ENCODE measurements around the gene TERC.
A peak's percentile ranks its signal among the peaks of the same experiment; 100 is the strongest.

Gene TERC

DNA sequence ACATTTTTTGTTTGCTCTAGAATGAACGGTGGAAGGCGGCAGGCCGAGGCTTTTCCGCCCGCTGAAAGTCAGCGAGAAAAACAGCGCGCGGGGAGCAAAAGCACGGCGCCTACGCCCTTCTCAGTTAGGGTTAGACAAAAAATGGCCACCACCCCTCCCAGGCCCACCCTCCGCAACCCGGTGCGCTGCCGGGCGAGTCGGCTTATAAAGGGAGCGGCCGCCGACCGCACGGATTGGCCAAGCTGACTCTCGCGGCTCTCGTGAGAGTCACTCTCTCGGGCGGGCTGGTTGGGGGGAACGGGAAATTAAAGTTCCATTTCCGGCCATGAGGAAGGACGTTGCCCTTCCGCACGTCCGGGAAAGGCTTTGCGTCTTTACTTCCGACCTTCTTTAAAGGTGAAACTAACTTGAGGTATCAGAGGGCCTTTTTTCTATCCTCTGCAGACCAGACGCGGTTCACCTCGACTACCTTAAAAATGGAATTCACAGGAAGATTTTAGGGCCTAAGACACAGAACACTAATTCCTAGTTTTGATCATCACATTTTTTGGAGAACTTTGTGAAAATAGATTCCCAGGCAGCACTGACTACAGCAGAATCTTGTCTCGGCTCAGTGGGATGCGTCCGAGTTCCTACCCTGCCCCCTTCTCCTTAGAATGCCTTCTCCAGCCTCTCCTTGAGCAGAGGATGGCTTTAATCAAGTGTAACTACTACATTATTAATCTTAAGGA is at the start of gene TERC:
Gene TERC, minus strand, starts transcription at position 179 of the 731 bp plus-strand sequence.
- peak; percentile 79 for DNase-seq

DNA sequence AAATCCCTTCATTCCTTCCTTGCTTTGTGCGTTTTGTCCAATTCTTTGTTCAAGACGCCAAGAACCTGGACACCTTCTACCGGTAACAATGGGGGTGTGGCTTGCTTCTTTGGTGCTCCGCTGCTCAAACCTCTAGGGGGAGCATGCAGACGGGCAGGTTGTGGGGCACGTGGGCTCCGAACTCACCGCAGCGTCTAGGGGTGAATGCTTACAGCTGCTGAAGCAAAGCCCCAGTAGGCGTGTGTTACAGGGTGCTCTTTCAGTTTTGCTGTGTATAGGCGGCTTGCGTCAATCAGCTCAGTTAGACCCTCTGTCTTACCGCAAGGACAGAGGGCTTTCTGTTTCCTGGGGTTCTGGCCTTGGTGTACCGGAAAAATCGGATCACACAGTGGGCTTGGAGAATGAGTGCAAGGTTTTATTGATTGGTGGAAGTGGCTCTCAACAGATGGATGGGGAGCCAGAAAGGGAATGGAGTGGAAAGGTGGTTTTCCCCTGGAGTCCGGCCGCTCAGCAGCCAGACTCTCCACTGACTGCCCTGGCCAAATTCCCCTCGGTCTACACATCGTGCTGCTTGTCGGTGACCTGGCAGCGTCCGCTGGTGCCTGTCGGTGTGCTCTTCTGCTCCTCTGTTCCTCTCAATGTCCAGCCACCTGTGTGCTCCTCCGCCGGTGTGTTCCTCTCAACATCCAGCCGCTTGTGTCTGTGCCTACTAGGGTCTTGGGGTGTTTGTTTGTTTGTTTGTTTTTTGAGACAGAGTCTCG is 49.1 kb upstream of the TERC start:
- peak; percentile 84 for DNase-seq

DNA sequence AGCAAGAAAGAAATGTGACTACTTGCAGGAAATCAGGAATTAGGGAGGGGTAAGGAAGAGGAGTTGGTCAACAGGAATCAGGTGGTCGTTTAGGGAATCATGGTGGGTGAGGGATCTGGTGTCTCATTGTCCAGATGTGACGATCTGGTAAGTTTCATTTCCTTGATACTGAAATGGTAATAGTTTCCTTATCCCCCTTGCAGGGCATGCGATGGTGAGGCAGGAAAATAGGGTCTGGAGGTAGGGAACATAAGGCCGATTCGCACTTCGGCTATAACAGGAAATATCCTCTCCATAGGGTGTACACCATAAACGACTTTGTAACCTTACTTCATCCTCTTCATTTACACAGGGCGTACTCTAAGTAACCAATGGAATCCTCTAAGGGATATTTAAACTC is 48.4 kb upstream of the TERC start:
- DNase-seq, result no peak

DNA sequence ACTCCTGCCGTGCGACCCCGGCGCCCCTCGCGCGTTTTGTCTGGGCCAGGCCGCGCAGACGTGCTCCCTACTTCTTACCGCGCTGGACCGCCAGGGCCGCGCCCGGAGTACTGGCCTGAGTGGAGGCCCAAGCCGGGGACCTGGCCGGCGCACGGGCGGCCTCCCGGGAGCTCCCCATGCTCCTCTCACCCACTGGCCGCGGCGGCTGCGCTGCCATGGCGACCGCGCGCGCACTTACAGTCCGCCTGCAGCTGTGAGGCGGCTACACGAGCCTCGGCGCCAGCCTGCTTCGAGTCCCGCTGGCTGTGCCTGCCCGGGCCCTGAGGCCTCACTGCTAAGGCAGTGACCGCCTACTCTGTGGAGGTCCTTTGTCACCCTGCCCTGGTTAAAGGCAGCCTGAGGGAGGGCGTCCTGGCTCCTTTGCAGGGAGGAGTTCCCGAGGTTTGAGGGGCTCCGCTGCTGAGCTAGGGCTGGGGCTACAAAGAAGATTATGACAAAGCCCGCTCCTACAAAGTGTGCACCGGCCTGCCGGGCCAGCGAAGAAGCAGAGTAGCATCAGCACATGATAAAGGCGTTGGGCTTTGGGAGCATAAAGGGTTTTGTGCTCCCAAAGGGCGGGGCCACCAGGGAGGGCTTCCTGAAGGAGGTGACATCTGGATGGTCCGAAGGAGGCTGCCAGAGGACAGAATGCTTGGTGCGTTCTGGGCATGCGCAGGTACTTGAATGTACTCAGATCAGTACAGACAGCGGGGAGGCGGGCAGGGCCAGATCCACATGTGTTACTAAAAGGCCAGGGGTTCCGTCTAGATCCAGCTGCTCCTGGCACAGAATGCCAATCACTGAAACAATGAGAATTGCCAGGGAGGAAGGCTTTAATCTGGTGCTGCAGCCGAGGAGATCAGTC is 47.7 kb upstream of the TERC start, which contains the start of the genes LRRC34 and LRRIQ4:
Gene LRRC34, minus strand, starts transcription at position 573 of the 904 bp plus-strand sequence. Its CDS starts 356 bp downstream, at position 217.
Gene LRRIQ4, plus strand, starts transcription at position 539 of the 904 bp plus-strand sequence. CDS start 9,052 bp downstream, outside the sequence.
- peak; percentile 91 for DNase-seq

DNA sequence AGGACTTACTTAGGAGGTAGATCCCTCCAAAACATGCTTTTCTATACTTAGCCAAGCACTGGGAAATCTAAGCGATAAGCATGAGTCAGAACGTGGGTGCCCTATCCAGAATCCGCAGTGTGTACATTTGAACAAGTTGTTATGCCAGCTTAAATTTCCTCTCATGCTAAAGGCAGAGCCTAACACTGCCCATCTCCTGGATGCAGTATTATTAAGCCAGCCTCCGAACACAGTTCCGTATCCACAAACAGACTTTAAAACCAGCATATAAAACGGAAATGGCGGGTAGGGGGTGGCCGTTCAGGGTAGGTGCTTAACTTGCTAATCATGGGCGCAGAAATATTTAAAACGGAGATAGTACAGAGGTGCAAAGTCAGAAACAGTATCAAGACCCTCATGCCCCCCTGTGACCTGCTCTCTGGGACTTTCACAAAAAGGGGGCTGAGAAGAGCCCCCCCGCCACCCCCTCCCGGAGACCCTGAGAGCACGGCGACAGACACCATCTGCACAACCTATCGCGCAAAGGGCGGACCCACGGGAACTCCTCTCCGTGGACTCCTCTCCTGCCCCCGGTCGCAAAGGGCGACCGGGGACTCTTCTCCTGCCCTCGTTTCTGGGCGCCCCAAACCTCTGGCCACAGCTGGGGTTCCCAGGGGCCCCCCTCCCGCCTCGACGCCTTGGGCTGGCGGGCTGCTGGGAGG is 46.9 kb upstream of the TERC start:
- DNase-seq, result peak; percentile 86

DNA sequence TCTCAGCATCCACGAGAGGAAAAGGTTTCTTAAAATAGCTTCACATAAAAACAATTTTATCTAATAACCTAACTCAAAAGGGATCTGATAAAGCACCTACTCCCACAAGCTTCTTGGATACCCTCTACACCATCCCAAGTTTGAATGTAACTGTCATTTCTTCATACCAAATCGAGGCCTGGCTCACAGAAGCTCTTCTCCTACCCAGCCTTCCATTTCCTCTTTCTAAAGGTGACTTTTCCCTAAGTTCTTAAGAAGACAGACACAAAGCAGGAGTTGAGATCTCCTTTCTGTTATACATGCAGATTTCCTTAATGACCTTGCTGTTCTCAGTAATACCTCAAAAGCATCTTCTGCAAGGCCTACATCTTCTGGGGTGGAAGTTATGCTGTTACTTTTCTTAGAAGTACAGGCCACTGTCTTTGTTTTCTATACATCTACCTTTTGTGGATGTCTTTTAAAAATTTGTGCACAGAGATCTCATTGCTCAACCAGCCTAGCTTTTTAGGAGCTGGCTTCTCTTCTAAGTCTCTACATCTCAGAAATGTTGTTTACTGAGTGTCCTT is 44.5 kb upstream of the TERC start:
- no peak for DNase-seq

DNA sequence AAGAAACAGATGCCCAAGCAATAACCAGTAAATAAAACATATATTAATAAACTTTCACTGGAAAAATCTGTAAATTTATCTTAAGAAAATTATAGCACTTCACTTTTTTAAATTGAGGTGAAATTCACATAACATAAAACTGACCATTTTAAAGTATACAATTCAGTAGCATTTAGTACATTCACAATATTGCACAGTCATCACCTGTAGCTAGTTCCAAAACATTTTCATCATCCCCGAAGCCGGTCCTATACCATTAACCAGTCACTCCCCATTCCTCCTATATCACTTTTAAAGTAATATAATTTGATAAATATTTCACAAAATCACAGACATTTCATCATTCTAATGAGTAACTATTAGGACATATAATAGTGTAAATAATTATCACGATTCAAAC is 39.8 kb upstream of the TERC start:
- no peak for DNase-seq

DNA sequence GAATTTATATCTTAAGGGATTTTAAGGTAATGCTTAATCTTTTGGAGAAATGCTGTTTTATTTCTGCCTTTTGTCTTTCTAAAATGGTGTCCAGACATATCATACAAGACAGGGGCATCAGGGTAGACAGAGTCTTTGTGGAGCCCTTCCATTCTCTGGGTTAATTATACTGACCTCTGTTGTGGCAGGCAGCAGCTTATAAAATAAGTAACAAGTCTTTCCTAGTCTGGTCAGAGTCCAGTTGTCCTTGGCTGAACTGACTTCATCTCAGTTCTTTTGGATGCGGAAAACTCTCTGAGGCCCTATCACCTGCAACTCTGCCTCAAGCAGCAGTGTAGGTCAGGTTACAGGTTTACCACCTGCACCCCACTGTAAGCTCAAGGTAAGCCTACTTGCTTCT is 27.5 kb upstream of the TERC start:
- DNase-seq, result no peak

DNA sequence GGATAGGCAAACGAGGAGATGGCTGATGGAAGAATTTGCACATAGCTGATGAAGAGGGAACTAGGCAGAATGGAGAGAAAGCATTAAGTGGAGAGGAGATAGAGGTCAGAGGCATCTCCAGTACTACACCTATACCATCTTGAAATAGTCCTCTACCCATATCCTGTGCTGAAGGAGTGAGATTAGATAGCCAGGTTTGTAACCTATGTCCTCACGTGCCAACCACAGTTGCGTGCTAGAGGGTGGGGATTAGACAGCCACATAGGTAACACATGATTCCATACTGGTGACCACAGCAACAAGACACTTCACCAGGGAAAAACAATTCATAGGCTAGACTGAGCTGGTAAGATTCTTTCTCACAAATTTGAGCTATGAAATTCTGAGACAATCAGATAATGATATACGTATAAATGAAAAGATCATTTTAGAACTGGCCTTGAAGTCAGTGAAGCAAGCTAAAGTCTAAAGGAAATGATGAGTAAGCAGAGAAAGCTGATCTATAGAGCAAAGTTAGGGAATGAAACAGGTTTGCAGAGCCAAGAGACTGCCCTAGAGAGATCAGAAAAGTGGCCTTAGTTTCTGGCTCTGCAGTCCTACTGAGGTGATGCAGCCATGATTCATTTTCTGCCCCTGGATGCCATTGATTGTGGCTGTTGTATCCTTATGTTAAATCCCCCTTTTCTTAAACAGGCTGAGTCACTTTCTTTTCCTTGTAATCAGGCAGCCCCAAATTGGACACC is 26.0 kb upstream of the TERC start:
- DNase-seq, result no peak

DNA sequence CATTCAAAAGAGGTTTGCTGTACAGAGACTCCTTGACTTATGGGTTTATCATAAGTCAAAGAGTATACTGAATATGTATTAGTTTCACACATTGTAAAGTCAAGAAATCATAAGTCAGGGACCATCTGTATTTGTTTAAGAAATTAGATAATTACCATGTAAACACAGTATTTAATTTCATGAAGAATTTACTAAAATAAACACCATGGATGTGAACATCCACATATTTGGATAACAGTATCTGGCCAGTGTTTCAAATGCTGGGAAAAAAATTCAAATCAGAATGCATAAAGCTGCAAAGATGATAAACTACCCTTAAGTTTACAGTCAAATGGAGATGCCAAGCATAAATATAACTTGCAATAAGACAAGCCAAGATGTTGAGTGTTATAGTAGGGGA is 25.4 kb upstream of the TERC start:
- DNase-seq, result no peak

DNA sequence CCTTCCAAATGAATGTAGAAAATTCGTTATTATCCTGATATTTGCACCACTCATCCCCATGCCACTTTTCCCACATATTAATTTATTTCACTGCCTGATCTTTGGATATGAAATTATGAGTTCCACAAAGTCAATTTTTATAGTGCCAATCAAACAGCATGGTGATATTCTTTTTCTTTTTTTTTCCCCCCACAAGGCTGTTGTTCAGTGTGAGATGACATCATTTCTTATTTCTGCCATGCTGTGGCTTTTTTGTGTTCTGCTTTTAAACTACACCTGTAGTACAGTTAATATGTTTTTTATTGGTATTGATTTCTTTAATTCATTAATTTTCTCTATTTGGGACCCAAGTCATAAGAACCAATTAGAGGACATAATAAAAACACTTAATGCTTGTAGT is 22.9 kb upstream of the TERC start:
- DNase-seq, result no peak

DNA sequence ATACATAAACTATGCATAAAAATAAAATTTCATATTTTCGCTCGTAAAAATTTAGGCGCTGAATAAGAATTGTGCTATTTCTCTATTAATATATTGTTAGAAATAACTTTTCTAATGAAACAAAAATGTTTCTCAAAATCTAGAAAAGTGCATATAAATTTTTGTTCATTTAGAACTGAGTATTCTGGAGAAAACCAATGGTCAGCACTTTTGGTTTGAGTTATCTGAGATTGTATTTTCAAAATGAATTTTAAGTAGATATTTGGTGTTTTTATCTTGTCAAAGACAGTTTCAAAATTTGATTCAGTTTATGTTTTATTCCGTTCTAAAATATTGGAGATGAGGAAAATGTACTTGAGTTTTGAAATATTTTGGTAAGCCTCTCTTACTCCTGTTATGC is 22.3 kb upstream of the TERC start:
- no peak for DNase-seq

DNA sequence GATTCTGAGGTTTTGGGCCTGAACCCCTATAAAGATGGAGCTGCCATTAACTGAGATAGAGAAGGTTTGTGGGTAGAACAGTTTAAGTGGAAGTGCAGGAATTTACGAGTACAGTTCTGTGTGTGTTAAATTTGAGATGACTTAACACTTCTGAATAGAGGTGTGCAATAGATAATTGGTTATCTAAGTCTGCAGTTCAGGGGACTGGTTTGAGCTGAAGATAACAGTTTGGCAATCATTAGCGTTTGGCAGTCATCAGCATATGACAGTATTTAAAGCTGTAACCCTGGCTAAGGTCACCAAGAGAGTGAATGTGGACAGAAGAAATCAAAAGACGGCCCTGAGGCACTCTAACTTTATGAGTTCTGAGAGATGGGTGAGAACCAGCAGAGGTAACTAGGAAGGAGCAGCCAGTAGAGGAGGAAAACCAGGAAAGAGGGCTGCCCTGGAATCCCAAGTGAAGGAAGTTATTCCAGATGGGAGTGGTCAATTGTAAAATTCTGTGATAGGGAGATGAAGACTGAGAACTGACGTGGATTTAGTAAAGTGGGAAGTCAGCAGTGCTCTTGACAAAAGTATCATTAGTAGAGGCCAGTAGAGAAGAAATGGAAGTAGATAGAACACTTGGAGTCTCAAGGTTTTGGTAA is 16.5 kb upstream of the TERC start:
- DNase-seq, result no peak

DNA sequence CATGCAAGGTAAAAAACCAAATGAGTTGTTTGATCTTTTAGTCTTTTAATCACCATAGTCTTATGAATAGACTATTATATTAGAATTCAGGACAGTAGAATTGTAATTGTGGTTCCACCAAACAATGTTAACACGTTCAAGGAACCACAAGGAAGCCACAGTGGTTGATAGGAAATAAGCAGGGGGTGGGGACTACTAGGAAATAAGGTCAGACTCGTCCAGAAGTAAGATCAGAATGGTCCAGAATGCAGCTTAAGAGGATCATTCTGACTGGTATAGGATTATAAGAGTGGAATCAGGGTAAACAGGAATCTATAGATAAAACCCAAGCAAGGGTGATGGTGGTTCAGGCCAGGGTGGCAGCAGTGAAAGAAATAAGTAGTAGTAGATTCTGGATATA is 15.9 kb upstream of the TERC start:
- DNase-seq, result no peak

DNA sequence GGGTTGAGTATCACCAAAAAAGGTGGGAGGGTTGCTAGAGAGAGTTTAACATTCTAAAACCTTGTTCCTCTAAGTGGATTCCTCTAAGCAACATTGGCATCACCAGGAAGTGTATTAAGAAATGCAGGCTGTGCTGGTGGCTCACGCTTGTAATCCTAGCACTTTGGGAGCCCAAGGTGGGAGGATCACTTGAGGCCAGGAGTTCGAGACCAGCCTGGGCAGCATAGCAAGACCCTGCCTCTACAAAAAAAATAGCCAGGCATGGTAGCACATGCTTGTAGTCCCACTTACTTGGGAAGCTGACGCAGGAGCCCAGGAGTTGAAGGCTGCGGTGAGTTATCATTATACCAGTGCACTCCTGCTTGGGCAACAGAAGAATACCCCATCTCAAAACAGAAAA is 13.0 kb upstream of the TERC start:
- DNase-seq, result no peak

DNA sequence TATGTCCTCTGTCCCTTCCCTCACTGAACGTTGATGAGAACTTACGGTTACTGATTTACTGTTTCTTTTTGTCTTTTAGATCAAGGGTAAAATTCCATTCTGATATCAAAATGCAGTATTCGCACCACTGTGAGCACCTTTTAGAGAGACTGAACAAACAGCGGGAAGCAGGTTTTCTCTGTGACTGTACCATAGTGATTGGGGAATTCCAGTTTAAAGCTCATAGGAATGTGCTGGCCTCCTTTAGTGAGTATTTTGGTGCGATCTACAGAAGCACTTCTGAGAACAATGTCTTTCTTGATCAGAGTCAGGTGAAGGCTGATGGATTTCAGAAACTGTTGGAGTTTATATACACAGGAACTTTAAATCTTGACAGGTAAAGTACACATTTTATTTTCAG is 9.3 kb upstream of the TERC start:
- DNase-seq, result no peak

DNA sequence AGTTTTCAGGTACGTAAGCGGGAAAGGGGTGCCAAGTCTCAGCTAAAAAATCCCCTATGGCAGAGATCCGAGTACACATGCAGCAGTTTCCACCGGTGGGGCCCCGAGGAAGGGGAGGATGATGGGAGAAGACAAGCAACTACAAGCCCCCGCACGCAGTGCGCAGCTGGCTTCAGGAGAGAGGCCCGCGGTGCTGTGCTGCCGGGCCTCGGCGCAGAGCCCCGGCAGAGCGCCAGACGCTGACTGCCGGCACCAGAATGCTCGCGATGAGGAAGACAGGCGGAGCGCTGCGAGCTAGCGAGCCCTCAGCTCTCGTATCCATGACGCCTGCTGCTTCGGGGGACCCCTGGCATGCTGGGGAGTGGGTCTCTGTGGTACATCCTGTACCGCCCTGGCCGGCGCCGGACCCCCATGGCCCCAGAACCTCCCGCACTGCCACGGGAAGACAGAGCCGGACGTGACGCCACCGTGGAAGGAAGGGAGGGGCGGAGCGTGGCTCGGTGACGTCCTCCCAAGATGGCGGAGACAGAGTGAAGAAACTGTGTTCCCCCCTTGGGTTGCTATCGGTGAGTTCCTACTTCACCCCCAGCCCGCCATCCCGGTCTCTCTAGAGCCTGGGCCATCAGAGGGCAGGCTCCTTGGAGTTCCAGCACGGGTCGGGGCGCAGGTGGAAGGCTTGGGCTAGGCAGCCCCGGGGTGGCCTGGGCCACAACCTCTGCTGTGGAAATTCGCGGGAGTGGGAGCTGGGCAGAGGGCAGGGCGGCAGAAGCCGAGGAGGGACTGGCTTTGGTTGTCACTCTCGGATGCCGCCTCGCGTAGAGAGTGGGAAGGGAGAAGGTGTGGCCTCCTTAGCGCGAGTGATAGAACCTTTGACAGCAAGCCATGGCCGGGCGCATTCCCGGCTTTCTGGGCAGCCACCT is 8.3 kb upstream of the TERC start, which contains the start of gene MYNN:
Gene MYNN, plus strand, starts transcription at position 500 of the 920 bp plus-strand sequence. CDS start 900 bp downstream, outside the sequence.
- DNase-seq, result peak; percentile 85

DNA sequence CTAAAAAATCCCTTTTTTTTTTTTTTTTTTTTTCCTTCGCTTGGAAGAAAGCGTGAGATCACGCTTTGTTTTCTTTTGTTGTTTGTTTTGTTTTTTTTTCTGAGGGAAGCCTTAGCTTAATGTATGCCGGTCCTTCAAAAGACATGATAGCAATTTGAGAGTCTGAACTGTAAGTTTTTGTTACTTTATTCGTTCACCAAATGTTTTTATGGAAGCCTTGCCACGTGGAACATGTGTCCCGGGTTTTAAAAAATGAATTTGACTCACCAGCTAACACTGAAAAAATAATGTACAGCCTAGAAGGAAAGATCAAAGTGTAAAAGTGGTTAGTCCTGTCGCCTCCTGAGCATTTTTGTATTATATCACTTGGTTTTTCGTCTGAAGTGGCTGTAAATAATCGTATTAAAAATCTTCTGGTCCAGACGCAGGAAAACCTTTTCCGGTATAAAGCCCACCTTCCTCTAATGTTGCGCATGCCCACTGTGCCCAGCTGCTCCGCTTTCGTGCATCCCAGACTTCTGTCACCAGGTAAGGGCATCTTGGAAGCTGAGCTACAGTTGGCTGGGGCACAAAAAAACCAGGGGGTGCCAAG is 7.5 kb upstream of the TERC start:
- DNase-seq, result peak; percentile 92

Measured in DMS79 treated with DMSO at 0.1 percent for 48 hours (cell line).